IMR-90 (cell line): ENCODE results near the gene PIK3R5. TPM values are rescaled to one million over a fixed set of nuclear protein-coding genes. Genes with fewer than 3 reads are reported as not detected.

ENCODE experiments used
- ATAC-seq: fragments of 200-7000 bp; cut with Tn5 transposase; 2 replicates; pipeline ENCODE4 v1.9.1; 2020; ENCODE audit warnings: low read depth, mild to moderate bottlenecking, moderate library complexity
- BruUV-seq: library from RNA; stranded (reverse); fragments of 400-500 nt; replicated peaks from 2 replicates; lab custom pipeline; 2021; lab: Mats Ljungman, UMichigan
- CTCF ChIA-PET: fragments of 300-600 bp; formaldehyde crosslinking; extraction: SDS; loops from one replicate; lab custom pipeline; 2021; ENCODE audit warnings: antibody characterized with exemption; lab: Yijun Ruan, JAX
- POLR2A ChIA-PET: fragments of 300-600 bp; sonication (Branson Sonifier 250); formaldehyde crosslinking; loops from one replicate; lab custom pipeline; 2022; ENCODE audit warnings: antibody characterized with exemption; ENCODE audit not compliant: unreplicated experiment; lab: Charles Lee
- DNase-seq: peaks from one replicate; pipeline ENCODE4 v3.0.0; 2013
- H2AFZ ChIP-seq: replicated peaks from 2 replicates; pipeline ENCODE3; 2013; ENCODE audit warnings: low read length, mild to moderate bottlenecking; ENCODE audit not compliant: poor library complexity
- H2AK5ac ChIP-seq: 2 replicates; pipeline ENCODE4 v1.6.1; 2013; ENCODE audit warnings: low read depth, low read length, inconsistent platforms
- H2AK9ac ChIP-seq: replicated peaks from 2 replicates; pipeline ENCODE3; 2013; ENCODE audit warnings: mild to moderate bottlenecking, low read depth, low read length, moderate library complexity; ENCODE audit not compliant: poor library complexity
- H2BK120ac ChIP-seq: 2 replicates; pipeline ENCODE4 v1.6.1; 2013; ENCODE audit warnings: low read depth, low read length, inconsistent platforms
- H2BK15ac ChIP-seq: 3 replicates; pipeline ENCODE4 v1.6.1; 2013; ENCODE audit warnings: low read depth, low read length, inconsistent platforms
- H2BK20ac ChIP-seq: 2 replicates; pipeline ENCODE4 v1.6.1; 2013; ENCODE audit warnings: low read depth, mild to moderate bottlenecking, inconsistent platforms, low read length, moderate library complexity
- H2BK5ac ChIP-seq: 2 replicates; pipeline ENCODE4 v1.6.1; 2013; ENCODE audit warnings: mild to moderate bottlenecking, low read depth, low read length, inconsistent platforms; ENCODE audit not compliant: poor library complexity, severe bottlenecking
- H3K14ac ChIP-seq: replicated peaks from 2 replicates; pipeline ENCODE4 v1.6.1; 2013; ENCODE audit warnings: low read depth, low read length, inconsistent platforms
- H3K18ac ChIP-seq: 2 replicates; pipeline ENCODE4 v1.6.1; 2013; ENCODE audit warnings: low read depth, low read length, control low read depth
- H3K23ac ChIP-seq: 2 replicates; pipeline ENCODE4 v1.6.1; 2013; ENCODE audit warnings: low read depth, low read length, inconsistent platforms
- H3K27ac ChIP-seq: 2 replicates; pipeline ENCODE4 v1.5.1; 2013; ENCODE audit warnings: mild to moderate bottlenecking, control low read depth, low read length; ENCODE audit not compliant: insufficient read depth
- H3K27me3 ChIP-seq: 2 replicates; pipeline ENCODE4 v1.6.1; 2013; ENCODE audit warnings: low read length; ENCODE audit not compliant: control insufficient read depth, insufficient read depth
- H3K36me3 ChIP-seq: 2 replicates; pipeline ENCODE4 v1.6.1; 2013; ENCODE audit warnings: low read length, mixed read lengths; ENCODE audit not compliant: control insufficient read depth, insufficient read depth
- H3K4ac ChIP-seq: 2 replicates; pipeline ENCODE4 v1.6.1; 2013; ENCODE audit warnings: low read depth, low read length, inconsistent platforms
- H3K4me1 ChIP-seq: 2 replicates; pipeline ENCODE4 v1.6.1; 2013; ENCODE audit warnings: low read length, mixed read lengths; ENCODE audit not compliant: control insufficient read depth, insufficient read depth
- H3K4me2 ChIP-seq: 2 replicates; pipeline ENCODE4 v1.6.1; 2013; ENCODE audit warnings: low read depth, mild to moderate bottlenecking, control low read depth, low read length, moderate library complexity
- H3K4me3 ChIP-seq: 2 replicates; pipeline ENCODE4 v1.5.1; 2013; ENCODE audit warnings: low read depth, mild to moderate bottlenecking, control low read depth, low read length, moderate library complexity; ENCODE audit not compliant: insufficient read depth
- H3K56ac ChIP-seq: 2 replicates; pipeline ENCODE4 v1.6.1; 2013; ENCODE audit warnings: low read length, inconsistent platforms; ENCODE audit not compliant: insufficient read depth; ENCODE audit errors: extremely low read depth
- H3K79me1 ChIP-seq, 2 experiments: 2 replicates each; pipeline ENCODE4 v1.6.1; 2013; ENCODE audit warnings: low read length in 2 of 2, inconsistent platforms in 1 of 2, low read depth in 1 of 2
- H3K9ac ChIP-seq: 2 replicates; pipeline ENCODE4 v1.6.1; 2013; ENCODE audit warnings: low read depth, low read length, control low read depth
- H3K9me1 ChIP-seq: 2 replicates; pipeline ENCODE4 v1.6.1; 2013; ENCODE audit warnings: low read length, inconsistent platforms; ENCODE audit not compliant: insufficient read depth
- H3K9me3 ChIP-seq: 2 replicates; pipeline ENCODE4 v1.6.1; 2013; ENCODE audit warnings: low read length; ENCODE audit not compliant: control insufficient read depth, insufficient read depth
- H4K20me1 ChIP-seq: 2 replicates; pipeline ENCODE4 v1.6.1; 2013; ENCODE audit warnings: low read length, inconsistent platforms; ENCODE audit not compliant: insufficient read depth
- H4K5ac ChIP-seq: 2 replicates; pipeline ENCODE4 v1.6.1; 2013; ENCODE audit warnings: mild to moderate bottlenecking, low read depth, low read length, control low read depth
- H4K8ac ChIP-seq, 2 experiments: 2 replicates each; pipeline ENCODE4 v1.6.1; 2013; ENCODE audit warnings: low read depth in 2 of 2, low read length in 2 of 2, control low read depth in 1 of 2, inconsistent platforms in 1 of 2
- H4K91ac ChIP-seq: 2 replicates; pipeline ENCODE4 v1.6.1; 2013; ENCODE audit warnings: low read depth, low read length, inconsistent platforms; ENCODE audit not compliant: insufficient read depth
- BHLHE40 ChIP-seq: fragments of 150-350 bp; IDR thresholded peaks from 2 replicates; pipeline ENCODE4 v1.6.1; 2016; ENCODE audit warnings: mild to moderate bottlenecking, low read depth, low read length
- CEBPB ChIP-seq: IDR thresholded peaks from 2 replicates; pipeline ENCODE4 v1.6.1; 2012; ENCODE audit warnings: low read depth, low read length, improper control_type of control experiment
- CHD1 ChIP-seq: IDR thresholded peaks from 2 replicates; pipeline ENCODE4 v1.6.1; 2012; ENCODE audit warnings: low read depth, low read length, improper control_type of control experiment
- FOS ChIP-seq: fragments of 150-350 bp; IDR thresholded peaks from 2 replicates; pipeline ENCODE4 v1.6.1; 2016; ENCODE audit warnings: low read depth, low read length
- MAFK ChIP-seq: IDR thresholded peaks from 2 replicates; pipeline ENCODE4 v1.6.1; 2012; ENCODE audit warnings: low read depth, low read length, improper control_type of control experiment
- MAZ ChIP-seq: IDR thresholded peaks from 2 replicates; pipeline ENCODE4 v1.6.1; 2012; ENCODE audit warnings: low read depth, mild to moderate bottlenecking, low read length, improper control_type of control experiment, moderate library complexity, borderline replicate concordance
- MXI1 ChIP-seq: IDR thresholded peaks from 2 replicates; pipeline ENCODE4 v1.6.1; 2012; ENCODE audit warnings: low read depth, mild to moderate bottlenecking, low read length, moderate library complexity, borderline replicate concordance
- NFE2L2 ChIP-seq: fragments of 150-350 bp; IDR thresholded peaks from 2 replicates; pipeline ENCODE4 v1.6.1; 2016; ENCODE audit warnings: low read depth, mild to moderate bottlenecking, low read length
- POLR2A ChIP-seq: IDR thresholded peaks from 2 replicates; pipeline ENCODE4 v1.6.1; 2012; ENCODE audit warnings: mild to moderate bottlenecking, low read depth, low read length
- RAD21 ChIP-seq: IDR thresholded peaks from 2 replicates; pipeline ENCODE4 v1.6.1; 2012; ENCODE audit warnings: low read length, improper control_type of control experiment
- RCOR1 ChIP-seq: IDR thresholded peaks from 2 replicates; pipeline ENCODE4 v1.6.1; 2012; ENCODE audit warnings: mild to moderate bottlenecking, low read length, improper control_type of control experiment; ENCODE audit not compliant: insufficient replicate concordance
- RFX5 ChIP-seq: IDR thresholded peaks from 2 replicates; pipeline ENCODE4 v1.8.0; 2012; ENCODE audit warnings: low read depth, mild to moderate bottlenecking, low read length, moderate library complexity
- SMC3 ChIP-seq: fragments of 150-350 bp; IDR thresholded peaks from 2 replicates; pipeline ENCODE4 v1.6.1; 2016; ENCODE audit warnings: low read depth, mild to moderate bottlenecking, antibody characterized with exemption, low read length, moderate library complexity
- USF2 ChIP-seq: fragments of 150-350 bp; IDR thresholded peaks from 2 replicates; pipeline ENCODE4 v1.6.1; 2017; ENCODE audit warnings: mild to moderate bottlenecking, antibody characterized with exemption, low read length, low read depth
- WGBS, 2 experiments: methylation state at CpG; one replicate each; pipeline versions ENCODE4 v1.1.5 to v1.1.7; 2013; ENCODE audit warnings: missing lambda C conversion rate in 2 of 2; ENCODE audit not compliant: insufficient read length in 1 of 2; ENCODE audit errors: extremely low coverage in 2 of 2; 5-methylcytosine and 5-hydroxymethylcytosine counted together
- dilution Hi-C: fragments of 300-500 bp; cut with HindIII; formaldehyde crosslinking; loops from one replicate; pipeline ENCODE4 v1.14.3; 2018; ENCODE audit warnings: low sequenced_read_pairs; ENCODE audit not compliant: unreplicated experiment
- in situ Hi-C: fragments of 300-500 bp; cut with MboI; formaldehyde crosslinking; loops from 3 replicates; pipeline ENCODE4 v1.14.3; 2019; ENCODE audit warnings: low sequenced_read_pairs, inconsistent platforms, mixed read lengths
- intact Hi-C: fragments of 100-400 bp; cut with micrococcal nuclease; formaldehyde crosslinking; loops from 2 replicates; pipeline ENCODE4 v1.10.0; 2022
- polyA plus RNA-seq, 3 experiments: library from polyadenylated mRNA; depleted of rRNA; stranded (reverse); fragments of >200 nt; gene quantifications; 2 replicates each; pipeline ENCODE4 v1.2.3, GENCODE V29; 2012; ENCODE audit warnings: low replicate concordance in 1 of 3
- total RNA-seq: library from RNA; depleted of rRNA; stranded (reverse); fragments of >200 nt; gene quantifications from 2 replicates; pipeline ENCODE4 v1.2.3, GENCODE V29; 2012
- TF ChIP-seq, protein P1 (sequence below): fragments of 150-350 bp; IDR thresholded peaks from 2 replicates; pipeline ENCODE4 v1.6.1; 2016; ENCODE audit warnings: low read depth, mild to moderate bottlenecking, low read length, moderate library complexity, borderline replicate concordance
- TF ChIP-seq, protein P2 (sequence below): conservative IDR thresholded peaks from 2 replicates; pipeline ENCODE4 v1.5.1; 2012; ENCODE audit warnings: mild to moderate bottlenecking, low read depth, low read length, improper control_type of control experiment

PIK3R5 gene
- total and polyA plus RNA-seq, 2 of the 4 experiments (the other 2 are of a cell fraction), result not detected

- no peak overlapping the region for H3K18ac ChIP-seq
- no peak overlapping the region for H4K8ac ChIP-seq
- H3K14ac ChIP-seq, result no peak overlapping the region
- H3K4ac ChIP-seq, result no peak overlapping the region
- H2BK5ac ChIP-seq, result no peak overlapping the region
- no peak overlapping the region for H2AK9ac ChIP-seq
- H3K23ac ChIP-seq, result no peak overlapping the region
- no peak overlapping the region for H3K9ac ChIP-seq
- no peak overlapping the region for H4K91ac ChIP-seq
- intact Hi-C loops (no loop called here), dilution Hi-C loops (no loop called here), in situ Hi-C loops (no loop called here)
- no peaks in the 10 kb centered on the region for H3K9me3 ChIP-seq
- H2AK5ac ChIP-seq, result no peak overlapping the region
- H2BK15ac ChIP-seq, result no peak overlapping the region
- H3K4me2 ChIP-seq, result no peak overlapping the region
- H3K27ac ChIP-seq, result no peak overlapping the region
- H2BK20ac ChIP-seq, result no peak overlapping the region
- TF ChIP-seq NFE2L2 (no peak), MAFK (no peak), CHD1 (no peak), POLR2A (no peak), RAD21 (no peak), RCOR1 (no peak), RFX5 (no peak), MAZ (no peak), CEBPB (no peak), FOS (no peak), BHLHE40 (no peak), USF2 (no peak), MXI1 (no peak), SMC3 (no peak)
- TF ChIP-seq, protein P1, sequence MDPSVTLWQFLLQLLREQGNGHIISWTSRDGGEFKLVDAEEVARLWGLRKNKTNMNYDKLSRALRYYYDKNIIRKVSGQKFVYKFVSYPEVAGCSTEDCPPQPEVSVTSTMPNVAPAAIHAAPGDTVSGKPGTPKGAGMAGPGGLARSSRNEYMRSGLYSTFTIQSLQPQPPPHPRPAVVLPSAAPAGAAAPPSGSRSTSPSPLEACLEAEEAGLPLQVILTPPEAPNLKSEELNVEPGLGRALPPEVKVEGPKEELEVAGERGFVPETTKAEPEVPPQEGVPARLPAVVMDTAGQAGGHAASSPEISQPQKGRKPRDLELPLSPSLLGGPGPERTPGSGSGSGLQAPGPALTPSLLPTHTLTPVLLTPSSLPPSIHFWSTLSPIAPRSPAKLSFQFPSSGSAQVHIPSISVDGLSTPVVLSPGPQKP, result no peak
- TF ChIP-seq, protein P2, sequence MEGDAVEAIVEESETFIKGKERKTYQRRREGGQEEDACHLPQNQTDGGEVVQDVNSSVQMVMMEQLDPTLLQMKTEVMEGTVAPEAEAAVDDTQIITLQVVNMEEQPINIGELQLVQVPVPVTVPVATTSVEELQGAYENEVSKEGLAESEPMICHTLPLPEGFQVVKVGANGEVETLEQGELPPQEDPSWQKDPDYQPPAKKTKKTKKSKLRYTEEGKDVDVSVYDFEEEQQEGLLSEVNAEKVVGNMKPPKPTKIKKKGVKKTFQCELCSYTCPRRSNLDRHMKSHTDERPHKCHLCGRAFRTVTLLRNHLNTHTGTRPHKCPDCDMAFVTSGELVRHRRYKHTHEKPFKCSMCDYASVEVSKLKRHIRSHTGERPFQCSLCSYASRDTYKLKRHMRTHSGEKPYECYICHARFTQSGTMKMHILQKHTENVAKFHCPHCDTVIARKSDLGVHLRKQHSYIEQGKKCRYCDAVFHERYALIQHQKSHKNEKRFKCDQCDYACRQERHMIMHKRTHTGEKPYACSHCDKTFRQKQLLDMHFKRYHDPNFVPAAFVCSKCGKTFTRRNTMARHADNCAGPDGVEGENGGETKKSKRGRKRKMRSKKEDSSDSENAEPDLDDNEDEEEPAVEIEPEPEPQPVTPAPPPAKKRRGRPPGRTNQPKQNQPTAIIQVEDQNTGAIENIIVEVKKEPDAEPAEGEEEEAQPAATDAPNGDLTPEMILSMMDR, result no peak
- H3K56ac ChIP-seq, result no peak overlapping the region
- DNase-seq, result no peak
- H3K4me3 ChIP-seq, result no peak overlapping the region
- no peak for ATAC-seq
- H3K27me3 ChIP-seq, result peaks cover 32% of the 10 kb centered on the region
- no peaks in the 10 kb centered on the region for H3K79me1 ChIP-seq
- H4K5ac ChIP-seq, result no peak overlapping the region
- H4K20me1 ChIP-seq, result no peaks in the 10 kb centered on the region
- H2BK120ac ChIP-seq, result no peak overlapping the region
- ChIA-PET CTCF (no interaction called here), POLR2A (no interaction called here)
- H2AFZ ChIP-seq, result no peak overlapping the region
- H3K9me1 ChIP-seq, result no peaks in the 10 kb centered on the region
- no peaks in the 10 kb centered on the region for H3K36me3 ChIP-seq
- H3K4me1 ChIP-seq, result no peaks in the 10 kb centered on the region
- no CpG with 5 or more reads among the region's 6 CpGs for WGBS, 2 experiments
- BruUV-seq, result no TSS peak
Observed at GRCh38 chr17:9004961-9005285, 39.4 kb upstream of the PIK3R5 start.
